ENCODE results near the gene ZSWIM3.

The ZSWIM3 gene

DNA sequence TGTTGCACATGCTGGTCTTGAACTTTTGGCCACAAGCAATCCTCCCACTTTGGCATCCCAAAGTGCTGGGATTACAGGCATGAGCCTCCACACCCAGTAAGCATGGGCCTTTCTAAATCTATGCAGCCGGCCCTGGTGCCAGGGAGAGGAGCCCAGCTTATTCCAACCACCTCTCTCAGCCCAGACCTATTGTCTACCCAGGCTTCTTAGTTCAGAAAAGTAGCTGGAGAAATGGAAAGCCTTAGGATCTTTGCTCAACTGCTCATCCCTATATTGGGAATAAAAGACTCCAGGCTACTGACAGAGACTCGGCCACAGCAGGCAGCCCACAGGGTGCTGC, 69.3 kb downstream of the ZSWIM3 start:
- TF ChIP-seq, protein P1, sequence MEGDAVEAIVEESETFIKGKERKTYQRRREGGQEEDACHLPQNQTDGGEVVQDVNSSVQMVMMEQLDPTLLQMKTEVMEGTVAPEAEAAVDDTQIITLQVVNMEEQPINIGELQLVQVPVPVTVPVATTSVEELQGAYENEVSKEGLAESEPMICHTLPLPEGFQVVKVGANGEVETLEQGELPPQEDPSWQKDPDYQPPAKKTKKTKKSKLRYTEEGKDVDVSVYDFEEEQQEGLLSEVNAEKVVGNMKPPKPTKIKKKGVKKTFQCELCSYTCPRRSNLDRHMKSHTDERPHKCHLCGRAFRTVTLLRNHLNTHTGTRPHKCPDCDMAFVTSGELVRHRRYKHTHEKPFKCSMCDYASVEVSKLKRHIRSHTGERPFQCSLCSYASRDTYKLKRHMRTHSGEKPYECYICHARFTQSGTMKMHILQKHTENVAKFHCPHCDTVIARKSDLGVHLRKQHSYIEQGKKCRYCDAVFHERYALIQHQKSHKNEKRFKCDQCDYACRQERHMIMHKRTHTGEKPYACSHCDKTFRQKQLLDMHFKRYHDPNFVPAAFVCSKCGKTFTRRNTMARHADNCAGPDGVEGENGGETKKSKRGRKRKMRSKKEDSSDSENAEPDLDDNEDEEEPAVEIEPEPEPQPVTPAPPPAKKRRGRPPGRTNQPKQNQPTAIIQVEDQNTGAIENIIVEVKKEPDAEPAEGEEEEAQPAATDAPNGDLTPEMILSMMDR (IDR thresholded peaks at IDR 0.05; ENCODE audit: insufficient read depth, low read depth, low read length, missing control alignments) = no peak
- no peak overlapping the region for H3K4me3 ChIP-seq (ENCODE audit: low read depth, low read length)
- DNase-seq (ENCODE audit: low read depth) = no peak

DNA sequence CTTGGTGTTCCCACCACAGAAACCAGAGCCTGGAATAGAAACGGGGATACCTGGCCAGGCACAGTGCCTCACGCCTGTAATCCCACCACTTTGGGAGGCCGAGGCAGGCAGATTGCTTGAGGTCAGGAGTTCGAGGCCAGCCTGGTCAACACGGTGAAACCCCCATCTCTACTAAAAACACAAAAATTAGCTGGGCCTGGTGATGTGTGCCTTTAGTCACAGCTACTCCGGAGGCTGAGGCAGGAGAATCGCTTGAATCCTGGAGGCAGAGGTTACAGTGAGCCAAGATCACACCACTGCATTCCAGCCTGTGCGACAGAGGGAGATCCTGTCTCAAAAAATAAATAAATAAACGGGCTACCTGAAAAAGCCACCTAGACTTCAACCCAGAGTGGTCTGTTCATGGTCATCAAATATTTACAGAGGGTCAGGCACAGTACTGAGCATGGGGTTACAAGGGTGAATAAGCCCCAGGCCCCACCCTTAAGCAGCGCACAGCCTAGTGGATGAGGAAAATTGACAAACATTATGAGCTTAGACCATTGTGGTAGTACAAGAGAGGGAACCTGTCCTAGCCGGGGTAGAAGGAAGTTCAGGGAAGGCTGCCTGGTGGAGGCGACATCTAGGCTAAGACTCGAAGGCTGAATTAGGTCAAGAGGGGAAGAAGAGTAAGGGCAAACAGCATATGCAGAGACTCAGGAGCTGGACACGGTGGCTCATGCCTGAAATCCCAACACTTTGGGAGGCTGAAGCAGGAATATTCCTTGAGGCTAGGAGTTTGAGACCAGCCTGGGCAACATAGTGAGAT, 69.9 kb downstream of the ZSWIM3 start:
- no peak for DNase-seq (ENCODE audit: low read depth)
- no peak overlapping the region for H3K4me3 ChIP-seq (ENCODE audit: low read depth, low read length)
- TF ChIP-seq, protein P1 (IDR thresholded peaks at IDR 0.05; ENCODE audit: insufficient read depth, low read depth, low read length, missing control alignments) = no peak

Measured in GM12865 (cell line).